NCI-H2171 treated with DMSO at 0.1 percent for 48 hours (cell line): ENCODE results near the gene DHX9.
A peak's percentile ranks its signal among the peaks of the same experiment; 100 is the strongest.
"Not testable (repeated sequence)": the region's sequence is repeated elsewhere in the genome, so short reads cannot be mapped to it uniquely, and the experiment has no call there.

Experiments used
- DNase-seq: peaks from one replicate; lab custom pipeline; 2025; lab: John Stamatoyannopoulos, UW

DHX9 gene

GRCh38 chr1:182889997-182890396, 50.9 kb downstream of the DHX9 start:
- DNase-seq = no peak

GRCh38 chr1:182890927-182891610, 51.9 kb downstream of the DHX9 start:
- peak; percentile 87 for DNase-seq

- no peak for DNase-seq
Measured at GRCh38 chr1:182897696-182898095, 58.5 kb downstream of the DHX9 start.

- DNase-seq = not testable (repeated sequence)
Measured at GRCh38 chr1:182901946-182902345, 62.8 kb downstream of the DHX9 start.

GRCh38 chr1:182905321-182905720, 66.2 kb downstream of the DHX9 start:
- DNase-seq = no peak

- no peak for DNase-seq
Measured at GRCh38 chr1:182909578-182909977, 70.4 kb downstream of the DHX9 start.

GRCh38 chr1:182910143-182910542, 71.0 kb downstream of the DHX9 start:
- peak; percentile 16 for DNase-seq

GRCh38 chr1:182913401-182913800, 74.3 kb downstream of the DHX9 start:
- DNase-seq = no peak

GRCh38 chr1:182917378-182917777, 78.2 kb downstream of the DHX9 start:
- no peak for DNase-seq

- DNase-seq = no peak
Measured at GRCh38 chr1:182925661-182926060, 86.5 kb downstream of the DHX9 start.

- DNase-seq = no peak
Measured at GRCh38 chr1:182927693-182928433, 88.7 kb downstream of the DHX9 start.

GRCh38 chr1:182930985-182931384, 91.8 kb downstream of the DHX9 start:
- DNase-seq = no peak

- DNase-seq = no peak
Measured at GRCh38 chr1:182935716-182936115, 96.6 kb downstream of the DHX9 start.
